Stimulated activated CD8-positive, alpha-beta memory T cell treated with anti-CD3 and anti-CD28 coated beads, Interleukin-4, amount 100 ng/mL, for 1 hour (primary cell): Measurements from ENCODE around the gene LRP5.

ENCODE experiments used
- DNase-seq, 2 donors: peaks; one replicate each; pipeline ENCODE4 v3.0.0-alpha.2; 2020; ENCODE audit warnings: low read depth in 2 of 2, low spot score in 1 of 2

Gene LRP5

GRCh38 chr11:68370211-68371111, 58.1 kb downstream of the LRP5 start:
- no peak for DNase-seq

GRCh38 chr11:68371171-68372041, 59.0 kb downstream of the LRP5 start:
- DNase-seq, result no peak

DNA sequence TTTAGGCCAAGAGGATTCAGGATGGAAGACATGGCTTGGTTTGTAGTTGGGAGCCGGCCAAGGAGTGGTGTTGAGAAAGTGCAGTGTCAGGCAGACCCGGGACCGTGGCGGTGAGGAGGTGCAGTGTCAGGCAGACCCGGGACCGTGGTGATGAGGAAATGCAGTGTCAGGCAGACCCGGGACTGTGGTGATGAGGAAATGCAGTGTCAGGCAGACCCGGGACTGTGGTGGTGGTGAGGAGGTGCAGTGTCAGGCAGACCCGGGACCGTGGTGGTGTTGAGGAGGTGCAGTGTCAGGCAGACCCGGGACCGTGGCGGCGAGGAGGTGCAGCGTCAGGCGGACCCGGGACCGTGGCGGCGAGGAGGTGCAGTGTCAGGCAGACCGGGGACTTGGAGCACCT, 59.7 kb downstream of the LRP5 start:
- DNase-seq, result no peak

GRCh38 chr11:68372625-68373024, 60.2 kb downstream of the LRP5 start:
- no peak for DNase-seq

DNA sequence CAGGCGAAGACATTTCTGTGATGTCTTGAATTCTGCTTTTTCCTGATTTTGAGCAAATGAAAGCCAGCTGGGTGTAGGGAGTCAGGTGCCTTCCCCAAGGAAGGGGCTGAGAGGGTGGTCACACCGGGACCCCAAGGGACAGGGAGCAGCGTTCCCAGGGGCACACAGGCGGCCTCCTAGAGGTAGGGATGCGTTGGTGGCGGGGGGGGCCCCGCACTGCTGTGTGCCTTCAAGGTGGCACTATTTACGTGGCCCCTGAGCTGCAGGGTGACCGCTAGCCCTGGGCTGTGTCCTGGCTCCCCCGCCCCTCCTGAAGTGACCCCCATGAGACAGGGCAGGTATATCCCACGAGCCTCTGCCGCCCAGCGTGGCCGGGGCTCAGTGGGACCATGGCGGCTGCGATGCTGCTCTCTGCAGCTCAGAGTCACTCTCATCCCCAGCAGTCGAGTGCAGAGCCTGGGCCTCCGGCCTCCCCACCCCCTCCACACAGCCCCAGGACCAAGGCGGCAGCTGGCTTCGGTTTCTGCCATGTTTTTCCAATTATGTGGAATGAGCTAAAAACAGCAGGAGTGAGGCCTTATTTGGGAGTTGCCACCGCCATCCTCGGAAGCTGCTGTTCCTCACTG, 60.9 kb downstream of the LRP5 start:
- DNase-seq, result no peak

DNA sequence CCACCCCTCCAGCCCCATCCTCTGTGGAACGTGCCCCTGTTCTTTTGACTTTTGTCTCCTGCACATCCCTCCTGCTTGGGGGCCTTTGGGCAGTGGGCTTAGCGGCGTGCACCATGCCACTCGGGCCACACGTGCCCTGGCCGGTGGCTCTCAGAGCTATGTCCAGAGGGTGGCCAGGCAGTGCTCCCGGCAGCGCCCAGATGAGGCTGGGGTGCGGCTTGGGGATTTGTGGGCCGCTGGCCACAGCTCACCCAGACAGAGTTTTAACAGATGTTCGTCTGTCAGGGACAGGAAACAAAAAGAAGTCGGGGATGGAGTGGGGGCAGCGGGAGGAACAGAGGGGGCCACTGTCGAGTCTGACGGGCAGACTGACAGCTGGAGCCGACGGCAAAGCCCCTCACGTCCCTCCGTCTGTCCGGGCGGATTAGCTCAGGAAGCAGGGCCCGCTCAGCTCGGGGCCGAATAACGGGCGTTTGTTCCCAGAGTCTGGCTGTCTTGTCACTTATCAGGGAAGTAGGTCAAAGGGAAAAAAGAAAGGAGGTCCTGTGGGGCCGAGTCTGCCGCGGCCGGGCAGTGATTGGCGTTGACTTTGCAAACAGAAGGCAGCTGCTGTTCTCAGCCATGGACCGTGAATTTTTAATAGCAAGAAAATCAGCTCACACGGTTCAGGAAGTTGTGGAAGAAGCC, 61.6 kb downstream of the LRP5 start:
- DNase-seq, result no peak

- no peak for DNase-seq
Observed at GRCh38 chr11:68374531-68374930, 62.1 kb downstream of the LRP5 start.

DNA sequence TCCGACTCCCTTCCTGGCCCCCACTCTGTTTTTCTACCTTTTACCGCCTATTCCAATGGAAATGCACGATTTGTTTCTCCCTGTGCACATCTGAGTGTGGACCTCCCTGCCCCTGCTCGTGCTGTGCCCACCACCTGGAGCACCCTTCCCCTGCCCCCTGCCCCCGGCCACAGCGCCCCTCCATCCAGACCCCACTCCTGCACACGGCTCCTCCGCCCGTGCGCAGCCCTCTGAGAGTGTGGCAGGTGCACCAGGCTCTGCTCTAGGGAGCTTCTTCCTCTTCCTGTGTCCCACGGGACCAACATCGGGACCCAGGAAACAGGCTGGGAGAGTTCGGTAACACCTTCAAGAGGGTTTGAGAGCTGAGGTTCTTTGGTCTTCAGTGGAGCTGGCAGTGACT, 62.9 kb downstream of the LRP5 start:
- no peak for DNase-seq

DNA sequence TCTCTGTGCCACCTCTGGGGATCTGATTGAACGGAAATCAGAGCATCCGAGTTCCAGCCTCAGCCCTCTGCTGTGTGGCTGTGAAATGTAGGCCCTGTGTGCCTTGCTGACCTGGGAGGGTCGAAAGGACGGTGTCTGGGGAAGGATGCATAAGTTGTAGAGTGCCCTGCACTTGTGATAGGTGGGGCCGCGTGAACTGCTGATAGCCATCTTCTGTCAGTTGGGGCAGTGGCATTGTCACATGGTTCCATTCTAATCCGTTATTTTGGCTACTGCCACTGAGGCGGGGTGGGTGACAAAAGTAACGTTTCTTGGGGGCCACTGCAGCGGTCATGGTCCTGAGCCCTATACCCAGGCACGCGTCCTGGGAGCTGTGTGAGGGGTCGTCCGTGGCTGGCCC, 63.4 kb downstream of the LRP5 start:
- no peak for DNase-seq

DNA sequence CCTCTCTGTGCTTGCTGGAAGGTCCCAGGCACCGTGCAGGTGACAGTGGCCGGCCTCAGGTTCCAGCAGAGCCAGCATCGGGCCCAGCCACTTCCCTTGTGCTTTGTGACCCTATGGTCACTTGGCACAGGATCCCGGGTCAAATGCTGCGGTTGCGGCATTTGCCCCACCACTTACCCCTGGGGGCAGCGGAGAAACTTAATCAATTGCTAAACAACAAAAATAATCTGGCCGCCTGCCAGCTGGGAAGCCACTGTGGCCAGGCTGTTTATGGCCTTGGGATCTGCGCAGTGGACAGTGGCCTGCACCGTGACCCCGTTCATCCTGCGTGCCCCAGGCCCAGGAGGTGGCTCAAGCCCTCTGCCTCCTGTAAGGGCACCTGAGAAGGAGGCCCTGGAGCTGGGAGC, 65.0 kb downstream of the LRP5 start:
- no peak for DNase-seq

DNA sequence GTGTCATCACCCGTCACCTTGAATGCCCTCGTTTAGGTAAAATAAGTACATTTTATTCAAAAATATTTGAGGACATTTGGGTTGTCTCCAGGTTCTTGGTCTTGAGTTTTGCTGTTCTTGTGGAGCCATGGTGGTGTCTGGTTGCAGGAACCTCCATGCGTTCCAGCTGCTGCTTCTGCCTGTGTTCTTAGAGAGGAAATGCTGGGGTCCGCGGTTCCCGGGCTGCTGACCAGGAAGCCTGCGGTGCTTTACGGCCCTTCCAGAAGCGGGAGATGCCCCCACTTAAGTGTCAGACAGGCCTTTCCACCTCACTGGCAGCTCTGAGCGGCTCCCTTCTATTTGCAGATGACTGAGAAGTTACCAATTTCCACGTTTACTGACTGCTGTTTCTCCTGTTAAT, 66.8 kb downstream of the LRP5 start:
- DNase-seq, result no peak

GRCh38 chr11:68380786-68381622, 68.6 kb downstream of the LRP5 start:
- DNase-seq, result no peak

- DNase-seq, result no peak
Observed at GRCh38 chr11:68381716-68382115, 69.3 kb downstream of the LRP5 start.

GRCh38 chr11:68382358-68382998, 70.1 kb downstream of the LRP5 start:
- no peak for DNase-seq

- DNase-seq, result peak; percentile 15 to 27
Observed at GRCh38 chr11:68383976-68384501, 71.6 kb downstream of the LRP5 start.

DNA sequence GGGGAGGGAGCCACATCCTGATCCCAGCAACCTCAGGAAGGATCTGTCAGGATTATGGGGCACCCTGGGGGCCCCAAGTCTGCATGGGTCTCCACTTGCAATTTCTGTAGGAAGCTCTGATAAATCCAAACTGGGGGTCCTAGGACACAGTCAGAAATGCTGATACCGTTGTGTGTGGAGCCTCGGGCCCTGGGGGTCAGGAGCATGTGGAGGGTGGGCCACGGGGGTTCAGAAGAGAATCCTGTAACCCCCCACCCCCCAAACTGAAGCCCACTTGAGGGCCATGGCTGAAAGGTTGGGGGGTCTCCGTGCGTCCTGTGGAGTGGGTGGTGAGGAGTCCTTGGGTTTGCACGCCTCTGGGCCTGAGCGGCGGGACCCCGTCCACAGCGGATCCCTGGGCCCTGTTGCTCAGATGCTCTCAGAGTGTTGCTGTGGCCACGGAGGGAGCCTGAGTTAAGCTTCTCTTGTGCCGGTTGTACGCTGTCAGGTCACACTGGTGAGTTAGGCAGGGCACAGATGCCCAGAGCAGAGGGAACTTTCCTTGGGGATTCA, 72.2 kb downstream of the LRP5 start:
- DNase-seq, result no peak

DNA sequence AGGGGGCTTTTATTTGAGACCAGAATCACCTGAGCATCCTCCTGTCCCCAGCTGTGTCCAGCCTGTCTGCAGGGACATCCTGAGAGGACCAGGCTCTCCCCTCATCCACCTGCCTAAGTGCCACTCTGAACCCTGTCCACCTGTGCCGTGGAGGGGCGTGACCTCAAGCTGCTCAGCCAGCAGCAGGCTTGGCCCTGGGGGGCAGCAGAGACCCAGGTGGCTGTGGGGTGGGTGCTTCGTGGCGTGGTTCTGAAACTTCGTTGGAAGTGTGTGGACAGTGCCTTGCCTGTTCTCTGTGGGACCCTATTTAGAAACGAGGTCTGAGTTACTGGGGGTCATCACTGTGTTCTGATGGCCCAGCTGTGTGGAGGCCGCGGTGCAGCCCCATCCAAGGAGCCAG, 72.7 kb downstream of the LRP5 start:
- DNase-seq, result no peak

DNA sequence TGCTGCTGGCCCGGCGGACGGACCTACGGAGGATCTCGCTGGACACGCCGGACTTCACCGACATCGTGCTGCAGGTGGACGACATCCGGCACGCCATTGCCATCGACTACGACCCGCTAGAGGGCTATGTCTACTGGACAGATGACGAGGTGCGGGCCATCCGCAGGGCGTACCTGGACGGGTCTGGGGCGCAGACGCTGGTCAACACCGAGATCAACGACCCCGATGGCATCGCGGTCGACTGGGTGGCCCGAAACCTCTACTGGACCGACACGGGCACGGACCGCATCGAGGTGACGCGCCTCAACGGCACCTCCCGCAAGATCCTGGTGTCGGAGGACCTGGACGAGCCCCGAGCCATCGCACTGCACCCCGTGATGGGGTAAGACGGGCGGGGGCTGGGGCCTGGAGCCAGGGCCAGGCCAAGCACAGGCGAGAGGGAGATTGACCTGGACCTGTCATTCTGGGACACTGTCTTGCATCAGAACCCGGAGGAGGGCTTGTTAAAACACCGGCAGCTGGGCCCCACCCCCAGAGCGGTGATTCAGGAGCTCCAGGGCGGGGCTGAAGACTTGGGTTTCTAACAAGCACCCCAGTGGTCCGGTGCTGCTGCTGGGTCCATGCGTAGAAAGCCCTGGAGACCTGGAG, 74.1 kb downstream of the LRP5 start:
- DNase-seq, result no peak

DNA sequence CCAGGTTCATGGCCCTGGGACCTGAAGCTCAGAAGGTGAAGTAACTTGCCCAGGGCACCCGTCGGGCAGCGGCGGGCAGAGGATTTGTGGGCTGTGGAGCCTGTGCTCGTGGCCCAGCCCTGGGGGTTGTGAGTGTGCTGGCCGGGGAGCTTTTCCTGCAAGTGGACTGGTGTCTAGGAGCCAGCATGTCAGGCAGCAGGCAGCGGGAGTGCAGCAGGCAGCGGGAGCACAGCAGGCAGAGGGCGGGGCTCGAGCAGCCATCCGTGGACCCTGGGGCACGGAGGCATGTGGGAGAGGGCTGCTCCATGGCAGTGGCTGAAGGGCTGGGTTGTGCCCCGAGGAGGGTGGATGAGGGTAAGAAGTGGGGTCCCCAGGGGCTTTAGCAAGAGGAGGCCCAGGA, 75.4 kb downstream of the LRP5 start:
- no peak for DNase-seq
